Measurements from ENCODE around the gene CDH11. TPM values are rescaled to one million over a fixed set of nuclear protein-coding genes. Genes with fewer than 3 reads are reported as not detected.

Gene CDH11
- polyA plus RNA-seq, 1 experiment: 276 TPM

DNA sequence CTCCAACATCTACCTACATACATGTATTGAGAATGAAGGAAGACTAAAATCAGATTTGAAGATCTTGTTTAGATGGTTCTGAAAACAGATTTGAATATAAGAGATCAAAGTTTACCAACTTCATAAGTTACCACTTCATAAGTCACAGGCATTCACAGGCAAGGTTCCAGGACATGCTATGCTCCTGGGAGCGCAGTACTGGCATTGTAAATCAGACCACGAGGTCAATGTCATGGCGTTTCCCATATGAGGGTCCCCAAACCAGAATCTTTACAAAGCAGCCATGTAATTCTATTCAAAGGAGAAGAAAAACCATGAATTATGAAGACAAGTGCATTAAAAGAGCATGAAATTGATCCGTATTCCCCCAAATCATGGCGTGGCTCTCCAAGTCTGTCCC, 3.0 kb downstream of the CDH11 start:
- Histone ChIP-seq H3K27me3 (ENCODE audit: control insufficient read depth, insufficient read depth, low read length) (no peaks in the 10 kb centered on the region), H3K27ac (ENCODE audit: low read depth, low read length) (no peak overlapping the region), H3K4me3 (ENCODE audit: low read depth, low read length) (peak overlapping the region; percentile 93), H3K9me3 (ENCODE audit: control insufficient read depth, insufficient read depth, low read length) (peaks cover 3% of the 10 kb centered on the region; the same call in 1 of the 2 replicates)
- TF ChIP-seq, protein P1, sequence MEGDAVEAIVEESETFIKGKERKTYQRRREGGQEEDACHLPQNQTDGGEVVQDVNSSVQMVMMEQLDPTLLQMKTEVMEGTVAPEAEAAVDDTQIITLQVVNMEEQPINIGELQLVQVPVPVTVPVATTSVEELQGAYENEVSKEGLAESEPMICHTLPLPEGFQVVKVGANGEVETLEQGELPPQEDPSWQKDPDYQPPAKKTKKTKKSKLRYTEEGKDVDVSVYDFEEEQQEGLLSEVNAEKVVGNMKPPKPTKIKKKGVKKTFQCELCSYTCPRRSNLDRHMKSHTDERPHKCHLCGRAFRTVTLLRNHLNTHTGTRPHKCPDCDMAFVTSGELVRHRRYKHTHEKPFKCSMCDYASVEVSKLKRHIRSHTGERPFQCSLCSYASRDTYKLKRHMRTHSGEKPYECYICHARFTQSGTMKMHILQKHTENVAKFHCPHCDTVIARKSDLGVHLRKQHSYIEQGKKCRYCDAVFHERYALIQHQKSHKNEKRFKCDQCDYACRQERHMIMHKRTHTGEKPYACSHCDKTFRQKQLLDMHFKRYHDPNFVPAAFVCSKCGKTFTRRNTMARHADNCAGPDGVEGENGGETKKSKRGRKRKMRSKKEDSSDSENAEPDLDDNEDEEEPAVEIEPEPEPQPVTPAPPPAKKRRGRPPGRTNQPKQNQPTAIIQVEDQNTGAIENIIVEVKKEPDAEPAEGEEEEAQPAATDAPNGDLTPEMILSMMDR (IDR thresholded peaks at IDR 0.05; ENCODE audit: low read depth, low read length): no peak
- ChIA-PET CTCF (no interaction called here), POLR2A (no interaction called here)
- no peak for DNase-seq (ENCODE audit: low read depth, low spot score)

DNA sequence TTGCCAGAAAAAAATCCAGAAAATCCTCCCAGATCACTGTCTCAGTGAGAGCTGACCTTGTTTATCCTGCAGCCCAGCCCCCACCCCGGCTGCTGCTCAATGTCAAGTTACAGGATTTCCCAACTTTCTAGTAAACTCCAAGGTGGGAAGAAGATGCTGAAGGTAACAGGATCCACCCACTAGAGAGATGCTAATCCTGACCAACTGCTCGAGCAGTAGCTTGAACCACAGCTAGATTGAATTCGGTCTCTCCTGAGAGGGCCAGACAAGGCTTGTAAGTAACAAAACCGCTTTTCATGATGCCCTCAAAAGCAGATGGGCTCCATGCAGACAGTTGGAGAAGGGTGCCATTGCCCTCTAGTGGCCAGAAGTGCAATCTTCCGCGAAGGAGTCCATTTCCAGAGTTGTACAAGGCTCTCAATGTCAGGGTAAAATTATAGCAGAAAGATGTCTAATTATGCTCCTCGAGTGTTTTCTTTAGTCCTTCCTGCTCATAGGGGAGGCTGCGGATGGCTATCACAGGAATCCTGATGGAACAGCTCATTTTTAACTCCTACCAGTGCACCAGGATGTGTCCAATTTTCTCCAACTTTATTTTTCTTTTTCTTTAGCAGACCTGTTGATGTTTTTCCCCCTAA, 3.9 kb downstream of the CDH11 start:
- POLR2A ChIA-PET: no interaction called here
- peak overlapping the region; percentile 73 for H3K27ac ChIP-seq (ENCODE audit: low read depth, low read length)
- CTCF ChIA-PET: interaction anchor here (0.5 to 1.5 kb wide), 11 partner anchors 9 to 1656 kb away, joined by 3 to 7 read pairs (median 3); no protein-coding TSS in a partner anchor
- H3K4me3 ChIP-seq (ENCODE audit: low read depth, low read length): peak overlapping the region; percentile 50
- H3K27me3 ChIP-seq (ENCODE audit: control insufficient read depth, insufficient read depth, low read length): no peaks in the 10 kb centered on the region
- H3K9me3 ChIP-seq (ENCODE audit: control insufficient read depth, insufficient read depth, low read length): peaks cover 3% of the 10 kb centered on the region; the same call in 1 of the 2 replicates
- peak; percentile 75 for DNase-seq (ENCODE audit: low read depth, low spot score)
- TF ChIP-seq, protein P1 (IDR thresholded peaks at IDR 0.05; ENCODE audit: low read depth, low read length): peak; percentile 97

DNA sequence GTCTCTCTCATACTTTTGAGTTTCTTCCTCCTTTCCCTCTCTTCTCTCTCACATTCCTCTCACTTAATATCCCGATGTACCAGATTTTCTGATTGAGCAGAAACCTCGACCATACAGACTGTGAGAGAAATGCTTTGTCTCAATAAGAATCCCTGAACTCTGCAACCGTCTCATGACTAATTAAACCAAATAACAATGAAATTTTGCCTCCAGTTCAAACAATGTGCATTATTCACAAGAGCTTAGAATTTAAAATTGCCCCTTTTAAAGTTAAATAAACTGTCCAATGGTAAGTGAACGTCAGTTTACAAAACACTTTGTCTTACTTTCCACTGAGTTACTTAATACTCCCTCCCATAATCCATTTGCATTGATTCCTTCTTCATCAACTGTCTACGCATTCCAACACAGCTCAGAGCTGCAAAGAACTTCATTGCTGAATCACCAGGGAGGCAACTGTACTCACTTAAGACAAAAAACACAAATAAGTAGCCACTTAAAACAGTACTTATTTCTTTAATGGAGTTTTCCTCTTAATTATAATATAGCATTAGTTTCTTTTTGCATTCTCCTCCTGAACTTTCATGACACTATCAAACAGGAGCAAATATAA, 4.9 kb downstream of the CDH11 start:
- H3K27me3 ChIP-seq (ENCODE audit: control insufficient read depth, insufficient read depth, low read length): no peaks in the 10 kb centered on the region
- CTCF ChIA-PET: interaction anchor here (0.6 to 1.5 kb wide), 6 partner anchors 34 to 1756 kb away, joined by 3 to 4 read pairs (median 3); no protein-coding TSS in a partner anchor
- H3K4me3 ChIP-seq (ENCODE audit: low read depth, low read length): peak overlapping the region; percentile 11; the same call in 1 of the 2 replicates
- DNase-seq (ENCODE audit: low read depth, low spot score): no peak
- H3K9me3 ChIP-seq (ENCODE audit: control insufficient read depth, insufficient read depth, low read length): peaks cover 3% of the 10 kb centered on the region; the same call in 1 of the 2 replicates
- POLR2A ChIA-PET: no interaction called here
- H3K27ac ChIP-seq (ENCODE audit: low read depth, low read length): no peak overlapping the region
- TF ChIP-seq, protein P1 (IDR thresholded peaks at IDR 0.05; ENCODE audit: low read depth, low read length): no peak

DNA sequence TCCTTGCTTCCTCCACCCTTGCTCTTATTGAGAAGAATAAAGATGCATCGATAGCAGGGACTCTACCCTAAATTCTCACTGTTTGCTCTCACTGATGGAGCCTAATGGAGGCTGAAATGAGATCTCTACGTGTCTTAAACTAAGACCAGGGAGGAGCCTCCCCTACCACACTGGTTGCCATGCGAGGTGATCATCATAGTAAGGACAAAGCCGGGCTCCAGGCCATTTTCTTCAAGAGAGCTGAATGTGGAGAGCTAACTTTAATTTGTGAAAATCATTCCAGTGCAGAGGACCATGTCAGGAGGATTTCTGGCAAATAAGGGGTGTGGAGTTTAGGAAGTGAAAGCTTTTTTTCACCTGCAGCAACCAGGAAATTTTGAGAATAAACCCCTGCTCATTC, 5.6 kb downstream of the CDH11 start:
- POLR2A ChIA-PET: no interaction called here

More for the DNA sequence above, 5.6 kb downstream of the CDH11 start:
- no peaks in the 10 kb centered on the region for H3K27me3 ChIP-seq (ENCODE audit: control insufficient read depth, insufficient read depth, low read length)
- H3K4me3 ChIP-seq (ENCODE audit: low read depth, low read length): no peak overlapping the region
- no peak for DNase-seq (ENCODE audit: low read depth, low spot score)
- TF ChIP-seq, protein P1 (IDR thresholded peaks at IDR 0.05; ENCODE audit: low read depth, low read length): no peak
- H3K9me3 ChIP-seq (ENCODE audit: control insufficient read depth, insufficient read depth, low read length): peaks cover 1% of the 10 kb centered on the region; the same call in 1 of the 2 replicates
- H3K27ac ChIP-seq (ENCODE audit: low read depth, low read length): no peak overlapping the region
- CTCF ChIA-PET: interaction anchor here (0.6 to 1.5 kb wide), 4 partner anchors 150 to 1755 kb away, joined by 3 to 6 read pairs (median 4); no protein-coding TSS in a partner anchor

All from AG04450 (cell line).